Measurements from ENCODE around the gene GOLT1A.

DNA sequence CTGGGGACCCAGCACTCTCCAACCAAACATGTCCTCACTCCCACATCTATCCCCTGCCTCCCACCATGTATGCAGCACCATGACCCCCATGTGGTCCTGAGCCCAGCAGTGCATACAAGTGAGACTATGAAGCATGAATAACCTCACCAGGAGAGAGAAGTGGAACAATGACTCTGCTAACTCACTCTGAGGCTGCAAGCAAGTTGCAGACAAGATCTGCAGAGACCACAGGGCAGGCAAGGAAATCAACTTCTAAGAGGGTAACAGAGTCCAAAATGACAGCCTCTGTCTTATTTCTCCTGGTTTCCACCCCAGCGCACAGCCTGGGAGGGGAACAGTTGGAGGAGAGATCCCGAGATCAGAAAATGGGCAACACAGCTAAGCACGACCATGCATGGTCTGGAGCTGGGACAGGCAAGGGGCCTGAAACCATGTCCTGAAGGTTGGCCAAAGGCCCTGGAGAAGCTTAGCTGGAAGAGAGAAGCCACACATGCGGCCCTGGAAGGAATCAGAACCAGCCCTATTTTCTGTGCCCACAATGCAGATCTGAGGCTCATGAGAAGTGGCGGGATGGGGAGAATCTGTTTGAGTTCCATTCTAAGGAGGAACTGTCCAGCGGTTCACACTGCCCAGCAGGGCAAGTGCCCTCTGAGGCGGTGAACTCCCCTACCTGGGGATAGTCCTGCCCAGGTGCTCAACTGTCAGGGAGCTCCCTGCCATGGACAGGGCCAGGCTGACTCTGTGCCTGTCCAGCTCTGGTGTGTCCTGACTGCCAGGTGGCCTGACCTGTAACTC is 35.1 kb downstream of the GOLT1A start:
- TF ChIP-seq NPAS2 (CRISPR knock-in tag; IDR thresholded peaks at IDR 0.05; ENCODE audit: borderline replicate concordance) = no peak
- no peak for TF ChIP-seq RCOR1 (IDR thresholded peaks at IDR 0.05; ENCODE audit: low read depth, low read length)

Measured in A549 (cell line).